ENCODE measurements around the gene TMEM258. TPM values are rescaled to one million over a fixed set of nuclear protein-coding genes. Genes with fewer than 3 reads are reported as not detected.

Gene TMEM258
- total RNA-seq, 2 experiments from 2014 or later: 154 to 163 TPM

DNA sequence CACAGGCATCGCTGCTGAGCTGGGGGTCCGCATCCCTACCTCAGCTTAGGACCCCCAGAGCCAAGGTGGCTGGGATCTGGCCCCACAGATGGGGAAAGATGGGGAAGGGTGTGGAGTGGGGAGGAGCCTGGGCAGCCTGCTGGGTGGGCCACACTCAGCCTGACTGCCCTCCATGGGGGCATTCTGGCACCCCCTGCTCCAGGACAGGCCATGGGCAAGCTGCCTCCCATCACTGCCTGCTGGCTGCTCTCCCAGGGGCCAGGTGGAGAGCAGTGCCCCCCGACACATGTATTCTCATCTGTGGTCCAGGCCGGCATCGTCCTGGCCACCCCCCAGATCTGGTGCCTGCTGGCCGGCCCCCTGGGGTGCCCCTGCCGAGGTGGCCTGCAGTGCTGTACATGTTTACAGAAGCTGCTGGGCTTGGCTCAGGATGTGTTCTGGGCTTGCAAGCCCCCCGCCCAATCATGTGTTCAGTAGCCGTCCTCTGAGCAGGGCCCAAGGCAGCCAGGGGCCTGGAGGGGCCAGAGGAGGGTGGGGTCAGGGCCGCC is 47.7 kb downstream of the TMEM258 start:
- no peak overlapping the region for H3K4me3 Mint-ChIP-seq
- H3K4me1 Mint-ChIP-seq (ENCODE audit: low read depth): no peaks in the 10 kb centered on the region
- POLR2A ChIA-PET: interaction anchor here (0.7 kb wide), 1 partner anchor 48 kb away, joined by 3 read pairs; the partner anchor contains the start of genes FEN1 and TMEM258
- ATAC-seq: no peak
- peaks cover 4% of the 10 kb centered on the region for H3K27me3 Mint-ChIP-seq (ENCODE audit: low read depth)
- H3K27ac Mint-ChIP-seq: no peak overlapping the region
- no peaks in the 10 kb centered on the region for H3K9me3 Mint-ChIP-seq (ENCODE audit: insufficient read depth)
- CTCF ChIA-PET: interaction anchor here (0.9 to 1.4 kb wide), 2 partner anchors 11 to 44 kb away, joined by 3 to 7 read pairs; no protein-coding TSS in a partner anchor
- no peak for DNase-seq
- H3K36me3 Mint-ChIP-seq (ENCODE audit: low read depth): no peaks in the 10 kb centered on the region

DNA sequence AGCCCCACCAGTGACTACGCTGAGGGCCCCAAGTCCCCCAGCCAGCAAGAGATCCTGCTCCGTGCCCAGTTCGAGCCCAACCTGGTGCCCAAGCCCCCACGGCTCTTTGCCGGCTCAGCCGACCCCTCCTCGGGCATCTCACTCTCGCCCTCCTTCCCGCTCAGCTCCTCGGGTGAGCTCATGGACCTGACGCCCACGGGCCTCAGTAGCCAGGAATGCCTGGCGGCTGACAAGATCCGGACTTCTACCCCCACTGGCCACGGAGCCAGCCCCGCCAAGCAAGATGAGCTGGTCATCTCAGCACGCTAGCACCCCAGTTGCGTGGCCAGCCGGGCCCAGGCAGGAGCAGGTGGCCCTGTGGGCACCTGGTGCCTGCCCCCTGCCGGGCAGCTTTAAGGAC is 48.2 kb downstream of the TMEM258 start:
- Mint-ChIP-seq H3K36me3 (ENCODE audit: low read depth) (no peaks in the 10 kb centered on the region), H3K4me1 (ENCODE audit: low read depth) (no peaks in the 10 kb centered on the region), H3K9me3 (ENCODE audit: insufficient read depth) (no peaks in the 10 kb centered on the region), H3K27ac (no peak overlapping the region), H3K4me3 (no peak overlapping the region), H3K27me3 (ENCODE audit: low read depth) (no peaks in the 10 kb centered on the region)
- ChIA-PET CTCF (interaction anchor here (0.9 to 1.4 kb wide), 2 partner anchors 11 to 44 kb away, joined by 3 to 7 read pairs; no protein-coding TSS in a partner anchor), POLR2A (interaction anchor here (0.7 kb wide), 1 partner anchor 48 kb away, joined by 3 read pairs; the partner anchor contains the start of genes FEN1 and TMEM258)
- ATAC-seq: no peak
- DNase-seq: no peak

DNA sequence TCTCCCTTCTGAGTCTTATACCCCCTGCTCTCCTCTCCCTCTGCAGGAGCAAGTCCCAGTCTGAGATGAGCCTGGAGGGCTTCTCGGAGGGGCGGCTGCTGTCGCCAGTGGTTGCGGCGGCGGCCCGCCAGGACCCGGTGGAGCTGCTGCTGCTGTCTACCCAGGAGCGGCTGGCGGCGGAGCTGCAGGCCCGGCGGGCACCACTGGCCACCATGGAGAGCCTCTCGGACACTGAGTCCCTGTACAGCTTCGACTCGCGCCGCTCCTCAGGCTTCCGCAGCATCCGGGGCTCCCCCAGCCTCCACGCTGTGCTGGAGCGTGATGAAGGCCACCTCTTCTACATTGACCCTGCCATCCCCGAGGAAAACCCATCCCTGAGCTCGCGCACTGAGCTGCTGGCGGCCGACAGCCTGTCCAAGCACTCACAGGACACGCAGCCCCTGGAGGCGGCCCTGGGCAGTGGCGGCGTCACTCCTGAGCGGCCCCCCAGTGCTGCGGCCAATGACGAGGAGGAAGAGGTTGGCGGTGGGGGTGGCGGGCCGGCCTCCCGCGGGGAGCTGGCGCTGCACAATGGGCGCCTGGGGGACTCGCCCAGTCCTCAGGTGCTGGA is 48.8 kb downstream of the TMEM258 start:
- CTCF ChIA-PET: interaction anchor here (0.9 to 1.4 kb wide), 2 partner anchors 10 to 45 kb away, joined by 3 to 7 read pairs; no protein-coding TSS in a partner anchor
- no peaks in the 10 kb centered on the region for H3K4me1 Mint-ChIP-seq (ENCODE audit: low read depth)
- H3K4me3 Mint-ChIP-seq: no peak overlapping the region
- POLR2A ChIA-PET: no interaction called here
- H3K27ac Mint-ChIP-seq: no peak overlapping the region
- ATAC-seq: no peak
- H3K36me3 Mint-ChIP-seq (ENCODE audit: low read depth): no peaks in the 10 kb centered on the region
- H3K27me3 Mint-ChIP-seq (ENCODE audit: low read depth): no peaks in the 10 kb centered on the region
- H3K9me3 Mint-ChIP-seq (ENCODE audit: insufficient read depth): no peaks in the 10 kb centered on the region
- DNase-seq: no peak

DNA sequence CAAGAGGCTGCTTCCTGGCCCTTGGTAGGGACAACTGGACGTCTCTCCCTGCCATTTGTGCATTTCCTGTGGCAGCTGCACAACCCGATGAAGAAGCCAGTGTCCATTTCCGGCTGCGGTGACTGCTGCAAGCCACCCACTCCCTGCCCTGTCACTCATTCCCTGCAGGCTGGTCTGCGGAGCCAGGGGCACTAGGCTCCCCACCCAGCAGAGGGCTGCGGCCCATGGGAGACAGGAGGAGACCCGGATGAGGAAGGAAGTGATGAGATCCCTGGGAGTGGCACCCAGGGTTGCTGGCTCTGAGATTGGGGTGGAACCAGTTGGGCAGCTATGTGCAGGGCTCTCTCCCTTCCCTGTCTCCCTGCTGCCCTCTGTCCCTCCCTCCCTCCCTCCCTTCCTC is 50.0 kb downstream of the TMEM258 start:
- no peaks in the 10 kb centered on the region for H3K9me3 Mint-ChIP-seq (ENCODE audit: insufficient read depth)
- ATAC-seq: no peak

DNA sequence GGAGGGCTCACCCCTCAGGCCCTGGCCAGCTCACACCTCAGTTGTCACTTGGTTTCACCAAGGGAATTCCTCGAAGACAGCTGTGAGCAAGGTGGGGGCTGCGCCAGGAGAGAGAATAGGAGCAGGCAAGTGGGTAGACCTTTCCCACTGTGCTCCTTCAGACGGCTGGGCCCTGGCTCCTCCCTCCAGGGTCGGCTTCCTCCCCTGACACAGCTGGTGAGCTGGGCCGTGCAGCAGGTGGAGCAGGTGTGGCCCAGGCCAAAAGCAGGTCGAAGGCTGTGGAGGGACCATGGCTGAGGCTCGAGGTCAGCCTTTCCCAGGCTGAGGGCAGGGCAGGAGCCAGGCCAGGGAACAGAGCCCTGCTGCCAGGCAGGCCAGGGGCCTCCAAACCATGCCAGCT is 52.4 kb downstream of the TMEM258 start:
- DNase-seq (no peak), ATAC-seq (peak; percentile 19)
- H3K27me3 Mint-ChIP-seq (ENCODE audit: low read depth): no peaks in the 10 kb centered on the region
- H3K9me3 Mint-ChIP-seq (ENCODE audit: insufficient read depth): no peaks in the 10 kb centered on the region
- no peak overlapping the region for H3K4me3 Mint-ChIP-seq
- H3K36me3 Mint-ChIP-seq (ENCODE audit: low read depth): no peaks in the 10 kb centered on the region
- CTCF ChIA-PET: no interaction called here
- H3K4me1 Mint-ChIP-seq (ENCODE audit: low read depth): no peaks in the 10 kb centered on the region
- POLR2A ChIA-PET: no interaction called here
- no peak overlapping the region for H3K27ac Mint-ChIP-seq

More for the DNA sequence above, 50.0 kb downstream of the TMEM258 start:
- ChIA-PET CTCF (no interaction called here), POLR2A (no interaction called here)
- H3K27me3 Mint-ChIP-seq (ENCODE audit: low read depth): no peaks in the 10 kb centered on the region
- no peak for DNase-seq
- H3K36me3 Mint-ChIP-seq (ENCODE audit: low read depth): no peaks in the 10 kb centered on the region
- H3K27ac Mint-ChIP-seq: no peak overlapping the region
- no peak overlapping the region for H3K4me3 Mint-ChIP-seq
- H3K4me1 Mint-ChIP-seq (ENCODE audit: low read depth): no peaks in the 10 kb centered on the region

DNA sequence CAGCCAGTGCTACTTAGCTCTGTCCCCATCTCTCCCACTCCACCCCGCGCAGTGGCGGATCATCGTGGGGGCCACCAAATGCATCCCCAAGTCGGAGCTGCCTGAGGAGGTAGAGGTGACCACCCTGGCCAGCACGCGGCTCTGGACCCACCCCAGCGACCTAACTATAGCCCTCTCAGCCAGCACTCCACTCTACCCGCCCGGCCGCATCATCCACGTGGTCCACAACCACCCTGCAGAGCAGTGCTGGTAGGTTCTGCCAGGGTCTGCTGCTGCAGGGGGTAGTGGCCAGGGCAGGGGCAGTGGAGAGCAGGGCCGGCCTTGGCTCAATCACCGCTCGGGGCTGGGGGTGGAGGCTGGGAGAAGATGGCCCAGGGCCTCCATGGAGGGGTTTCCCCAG is 53.0 kb downstream of the TMEM258 start:
- POLR2A ChIA-PET: no interaction called here
- Mint-ChIP-seq H3K9me3 (ENCODE audit: insufficient read depth) (no peaks in the 10 kb centered on the region), H3K36me3 (ENCODE audit: low read depth) (no peaks in the 10 kb centered on the region), H3K27ac (no peak overlapping the region), H3K4me1 (ENCODE audit: low read depth) (no peaks in the 10 kb centered on the region), H3K4me3 (no peak overlapping the region), H3K27me3 (ENCODE audit: low read depth) (no peaks in the 10 kb centered on the region)
- DNase-seq (no peak), ATAC-seq (no peak)
- CTCF ChIA-PET: no interaction called here

Other genes starting within 250 kb of the TMEM258 start
- not detected for gene SYT7, start 211.5 kb downstream of the TMEM258 start, total RNA-seq
- gene DAGLA, start 112.2 kb downstream of the TMEM258 start, total RNA-seq: under 1 TPM in 1 of 2 experiments, not detected in 1; 0.05 TPM
- 1 to 10 TPM; 2.8 to 2.9 TPM for gene MYRF, start 40.0 kb downstream of the TMEM258 start, total RNA-seq
- gene FEN1, start 312 bp upstream of the TMEM258 start, total RNA-seq: 100 to 1,000 TPM; 146 TPM
- gene FADS1, start 24.4 kb upstream of the TMEM258 start, total RNA-seq: 10 to 100 TPM; 84.1 to 92.8 TPM
- gene FADS2, start 35.7 kb upstream of the TMEM258 start, total RNA-seq: 100 to 1,000 TPM; 395 to 416 TPM
- gene FADS3, start 98.9 kb upstream of the TMEM258 start, total RNA-seq: 1 to 10 TPM; 3.8 to 4.5 TPM
- not detected for gene RAB3IL1, start 125.0 kb upstream of the TMEM258 start, total RNA-seq
- gene BEST1, start 157.8 kb upstream of the TMEM258 start, total RNA-seq: not detected
- 100 to 1,000 TPM; 709 to 727 TPM for gene FTH1, start 175.0 kb upstream of the TMEM258 start, total RNA-seq